Measurements from ENCODE around the gene PRDM11. TPM values are rescaled to one million over a fixed set of nuclear protein-coding genes. Genes with fewer than 3 reads are reported as not detected.

PRDM11 gene
- total RNA-seq, 1 experiment from 2014 or later: 4.0 TPM

DNA sequence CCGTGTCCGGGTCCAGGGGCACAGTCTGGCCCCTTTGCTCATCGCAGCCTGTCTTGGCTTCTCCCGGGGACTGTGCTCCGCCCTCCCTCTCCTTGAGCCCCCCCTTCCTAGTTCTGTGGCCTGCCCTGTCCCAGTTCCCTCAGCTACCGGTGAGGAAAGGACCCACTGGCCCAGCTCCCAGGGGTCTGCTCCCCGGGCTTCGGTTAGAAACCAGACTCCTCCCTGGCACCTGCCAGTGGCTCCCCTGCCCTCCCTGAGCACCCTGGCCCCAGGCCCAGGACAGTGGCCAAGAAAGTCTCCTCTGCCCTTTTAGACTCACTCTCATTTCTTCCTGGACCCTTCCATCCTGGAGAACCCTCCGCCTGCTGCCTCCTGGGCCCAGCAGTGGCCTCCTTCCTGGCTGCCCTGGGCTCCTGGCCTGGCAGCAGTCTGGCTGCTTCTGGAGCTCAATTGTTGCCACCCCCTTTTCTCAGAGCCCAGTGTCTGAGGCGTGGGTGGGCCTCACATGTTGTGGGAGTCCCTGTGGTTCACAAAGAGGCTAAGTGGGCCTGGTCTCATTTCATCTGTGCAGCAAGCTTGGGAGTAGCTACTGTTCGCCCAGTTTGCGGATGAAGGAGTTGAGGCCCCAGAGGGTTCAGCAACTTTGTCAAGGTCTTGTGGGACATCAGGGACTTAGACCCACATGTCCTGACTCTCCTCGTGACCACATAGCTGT is 12.6 kb downstream of the PRDM11 start:
- Mint-ChIP-seq H3K27ac (ENCODE audit: low read depth, unreplicated experiment) (no peak overlapping the region), H3K4me3 (ENCODE audit: unreplicated experiment) (no peak overlapping the region), H3K27me3 (ENCODE audit: insufficient read depth, unreplicated experiment) (no peaks in the 10 kb centered on the region), H3K36me3 (ENCODE audit: insufficient read depth, unreplicated experiment) (no peaks in the 10 kb centered on the region), H3K4me1 (ENCODE audit: insufficient read depth, unreplicated experiment) (peaks cover 5% of the 10 kb centered on the region), H3K9me3 (ENCODE audit: unreplicated experiment) (no peaks in the 10 kb centered on the region)
- POLR2A ChIA-PET: interaction anchor here (0.6 to 1.0 kb wide), 2 partner anchors 12 to 527 kb away, joined by 3 to 6 read pairs; no protein-coding TSS in a partner anchor
- CTCF ChIA-PET: interaction anchor here (0.6 kb wide), 1 partner anchor 53 kb away, joined by 6 read pairs; no protein-coding TSS in a partner anchor
- no peak for TF ChIP-seq CTCF (IDR thresholded peaks at IDR 0.05; ENCODE audit: unreplicated experiment)
- intact Hi-C loops (cut with micrococcal nuclease): no loop called here
- no peak for DNase-seq (ENCODE audit: unreplicated experiment)
- no TSS peak for BruUV-seq (replicated peaks)

- ChIA-PET CTCF (interaction anchor here (0.6 to 1.0 kb wide), 2 partner anchors 12 to 54 kb away, joined by 3 to 6 read pairs; no protein-coding TSS in a partner anchor), POLR2A (no interaction called here)
- BruUV-seq (replicated peaks): no TSS peak
- H3K27ac Mint-ChIP-seq (ENCODE audit: low read depth, unreplicated experiment): no peak overlapping the region
- intact Hi-C loops (cut with micrococcal nuclease): no loop called here
- H3K9me3 Mint-ChIP-seq (ENCODE audit: unreplicated experiment): no peaks in the 10 kb centered on the region
- DNase-seq (ENCODE audit: unreplicated experiment): no peak
- no peaks in the 10 kb centered on the region for H3K36me3 Mint-ChIP-seq (ENCODE audit: insufficient read depth, unreplicated experiment)
- peaks cover 5% of the 10 kb centered on the region for H3K4me1 Mint-ChIP-seq (ENCODE audit: insufficient read depth, unreplicated experiment)
- no peaks in the 10 kb centered on the region for H3K27me3 Mint-ChIP-seq (ENCODE audit: insufficient read depth, unreplicated experiment)
- no peak overlapping the region for H3K4me3 Mint-ChIP-seq (ENCODE audit: unreplicated experiment)
- no peak for TF ChIP-seq CTCF (IDR thresholded peaks at IDR 0.05; ENCODE audit: unreplicated experiment)
Observed at GRCh38 chr11:45159781-45160365, 13.4 kb downstream of the PRDM11 start.

- H3K36me3 Mint-ChIP-seq (ENCODE audit: insufficient read depth, unreplicated experiment): no peaks in the 10 kb centered on the region
- no peak overlapping the region for H3K4me3 Mint-ChIP-seq (ENCODE audit: unreplicated experiment)
- no peak for TF ChIP-seq CTCF (IDR thresholded peaks at IDR 0.05; ENCODE audit: unreplicated experiment)
- DNase-seq (ENCODE audit: unreplicated experiment): no peak
- no peaks in the 10 kb centered on the region for H3K27me3 Mint-ChIP-seq (ENCODE audit: insufficient read depth, unreplicated experiment)
- H3K9me3 Mint-ChIP-seq (ENCODE audit: unreplicated experiment): no peaks in the 10 kb centered on the region
- intact Hi-C loops (cut with micrococcal nuclease): no loop called here
- BruUV-seq (replicated peaks): no TSS peak
- peaks cover 5% of the 10 kb centered on the region for H3K4me1 Mint-ChIP-seq (ENCODE audit: insufficient read depth, unreplicated experiment)
- H3K27ac Mint-ChIP-seq (ENCODE audit: low read depth, unreplicated experiment): no peak overlapping the region
- CTCF ChIA-PET: interaction anchor here (0.6 to 1.1 kb wide), 3 partner anchors 18 to 171 kb away, joined by 3 to 5 read pairs (median 3); no protein-coding TSS in a partner anchor
- POLR2A ChIA-PET: interaction anchor here (0.7 kb wide), 1 partner anchor 14 kb away, joined by 3 read pairs; no protein-coding TSS in a partner anchor
Observed at GRCh38 chr11:45161252-45162063, 15.0 kb downstream of the PRDM11 start.

DNA sequence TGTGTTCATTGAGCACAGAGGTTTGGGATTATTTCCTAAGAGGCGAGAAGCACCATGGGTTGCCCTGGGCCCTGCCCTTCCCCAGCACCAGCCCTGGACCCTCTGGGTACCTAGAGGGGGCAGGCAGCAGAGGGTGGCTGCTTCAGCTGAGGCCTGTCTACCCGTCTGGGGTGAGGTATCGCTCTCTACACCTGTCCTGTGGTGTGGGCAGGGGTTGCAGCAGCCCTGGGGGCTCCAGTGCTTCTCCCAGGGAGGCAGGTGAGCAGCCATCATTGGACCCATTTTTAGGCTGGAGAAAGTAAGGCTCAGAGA is 15.6 kb downstream of the PRDM11 start:
- no peak for DNase-seq (ENCODE audit: unreplicated experiment)
- ChIA-PET CTCF (interaction anchor here (0.8 kb wide), 1 partner anchor 57 kb away, joined by 5 read pairs; no protein-coding TSS in a partner anchor), POLR2A (no interaction called here)
- TF ChIP-seq CTCF (IDR thresholded peaks at IDR 0.05; ENCODE audit: unreplicated experiment): no peak
- BruUV-seq (replicated peaks): no TSS peak
- Mint-ChIP-seq H3K4me3 (ENCODE audit: unreplicated experiment) (no peak overlapping the region), H3K36me3 (ENCODE audit: insufficient read depth, unreplicated experiment) (no peaks in the 10 kb centered on the region), H3K9me3 (ENCODE audit: unreplicated experiment) (no peaks in the 10 kb centered on the region), H3K27me3 (ENCODE audit: insufficient read depth, unreplicated experiment) (no peaks in the 10 kb centered on the region), H3K4me1 (ENCODE audit: insufficient read depth, unreplicated experiment) (peaks cover 5% of the 10 kb centered on the region), H3K27ac (ENCODE audit: low read depth, unreplicated experiment) (no peak overlapping the region)
- intact Hi-C loops (cut with micrococcal nuclease): no loop called here

Measured in MCF 10A (cell line).